CD4-positive, alpha-beta T cell treated with Interleukin-17A for 1 hour (primary cell): Measurements from ENCODE around the gene SPTLC3.
"Not testable (repeated sequence)": the region's sequence is repeated elsewhere in the genome, so short reads cannot be mapped to it uniquely, and the experiment has no call there.

Experiments
- DNase-seq: peaks from one replicate; pipeline ENCODE4 v3.0.0-alpha.2; 2020

SPTLC3 gene

DNA sequence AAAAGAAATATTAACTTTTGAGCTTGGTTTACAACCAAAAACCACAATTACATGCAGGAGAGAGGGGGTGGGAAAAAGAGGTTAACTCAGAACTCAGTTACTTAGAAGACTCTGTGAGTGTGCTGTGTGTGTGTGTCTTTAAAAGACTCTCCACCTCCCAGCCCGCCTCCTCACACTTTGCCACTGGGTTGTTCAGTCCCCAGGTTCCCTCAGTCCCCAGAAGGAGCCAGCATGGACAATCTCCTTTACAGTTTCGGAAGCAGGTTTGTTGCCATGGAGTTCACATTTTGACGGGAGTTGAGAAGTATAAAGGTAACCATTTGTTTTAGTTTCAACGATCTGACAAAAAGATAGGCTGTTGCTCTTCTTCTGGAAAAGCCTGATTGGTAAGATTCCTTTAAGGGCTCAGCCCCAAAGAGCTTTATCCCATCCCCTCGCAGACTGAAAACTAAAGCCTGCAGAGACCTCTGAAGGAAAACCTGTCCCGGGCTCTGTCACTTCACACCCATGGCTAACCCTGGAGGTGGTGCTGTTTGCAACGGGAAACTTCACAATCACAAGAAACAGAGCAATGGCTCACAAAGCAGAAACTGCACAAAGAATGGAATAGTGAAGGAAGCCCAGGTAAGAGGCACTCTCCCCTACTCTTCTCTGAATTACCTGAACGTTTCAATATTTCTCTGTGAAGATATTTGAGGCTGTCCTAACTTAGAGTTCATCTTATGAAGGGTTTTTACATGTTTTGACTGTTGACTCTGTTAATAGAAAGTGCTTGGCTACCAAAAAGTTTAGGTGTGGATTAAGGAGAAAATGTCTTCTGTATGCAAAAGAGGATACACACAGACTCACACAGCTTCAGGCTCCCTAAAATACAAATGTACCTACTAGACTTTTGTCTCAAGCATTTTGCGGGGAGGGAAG, at the start of gene SPTLC3:
Gene SPTLC3 (plus strand): TSS at position 212 of the 921 bp plus-strand sequence. CDS start 296 bp downstream, at position 508.
- DNase-seq: no peak

- DNase-seq: no peak
Observed at GRCh38 chr20:12961725-12962124, 47.0 kb upstream of the SPTLC3 start.

GRCh38 chr20:12962895-12963294, 45.9 kb upstream of the SPTLC3 start:
- DNase-seq: no peak

GRCh38 chr20:12963416-12963815, 45.4 kb upstream of the SPTLC3 start:
- DNase-seq: no peak

- DNase-seq: no peak
Observed at GRCh38 chr20:12965212-12965869, 43.4 kb upstream of the SPTLC3 start.

- no peak for DNase-seq
Observed at GRCh38 chr20:12965870-12966251, 42.9 kb upstream of the SPTLC3 start.

DNA sequence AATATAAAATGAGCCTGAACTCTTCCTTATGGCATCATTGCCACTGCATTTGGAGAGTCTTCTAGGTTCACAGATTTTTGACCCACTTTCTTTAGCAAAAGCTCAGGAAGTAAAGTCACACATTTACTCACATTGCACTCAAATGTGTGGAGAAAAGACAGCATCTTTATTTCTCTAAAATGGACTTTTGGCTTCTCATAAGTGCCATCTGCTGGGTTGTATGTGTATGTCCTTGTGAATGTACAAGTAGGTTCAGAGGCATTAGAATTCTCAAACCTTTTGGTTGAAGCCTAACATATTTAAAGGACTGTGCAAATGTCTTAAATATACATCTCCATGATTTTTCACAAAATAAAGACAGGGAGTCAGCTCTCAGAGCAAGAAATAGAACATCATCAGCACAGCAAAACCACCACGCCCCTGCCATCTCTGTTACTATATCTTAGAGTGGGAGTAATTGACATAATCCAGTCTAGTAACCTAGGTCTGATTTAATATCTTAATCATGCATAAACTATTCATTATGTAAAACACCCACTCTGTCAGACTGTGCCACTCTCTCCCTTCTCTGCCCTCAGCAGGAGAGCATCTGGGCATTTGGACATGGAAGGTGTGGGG, 42.2 kb upstream of the SPTLC3 start:
- DNase-seq: no peak

- no peak for DNase-seq
Observed at GRCh38 chr20:12967932-12968331, 40.8 kb upstream of the SPTLC3 start.

- DNase-seq: no peak
Observed at GRCh38 chr20:12968472-12968871, 40.3 kb upstream of the SPTLC3 start.

- no peak for DNase-seq
Observed at GRCh38 chr20:12969071-12969669, 39.6 kb upstream of the SPTLC3 start.

GRCh38 chr20:12970372-12970821, 38.4 kb upstream of the SPTLC3 start:
- peak; percentile 28 for DNase-seq

DNA sequence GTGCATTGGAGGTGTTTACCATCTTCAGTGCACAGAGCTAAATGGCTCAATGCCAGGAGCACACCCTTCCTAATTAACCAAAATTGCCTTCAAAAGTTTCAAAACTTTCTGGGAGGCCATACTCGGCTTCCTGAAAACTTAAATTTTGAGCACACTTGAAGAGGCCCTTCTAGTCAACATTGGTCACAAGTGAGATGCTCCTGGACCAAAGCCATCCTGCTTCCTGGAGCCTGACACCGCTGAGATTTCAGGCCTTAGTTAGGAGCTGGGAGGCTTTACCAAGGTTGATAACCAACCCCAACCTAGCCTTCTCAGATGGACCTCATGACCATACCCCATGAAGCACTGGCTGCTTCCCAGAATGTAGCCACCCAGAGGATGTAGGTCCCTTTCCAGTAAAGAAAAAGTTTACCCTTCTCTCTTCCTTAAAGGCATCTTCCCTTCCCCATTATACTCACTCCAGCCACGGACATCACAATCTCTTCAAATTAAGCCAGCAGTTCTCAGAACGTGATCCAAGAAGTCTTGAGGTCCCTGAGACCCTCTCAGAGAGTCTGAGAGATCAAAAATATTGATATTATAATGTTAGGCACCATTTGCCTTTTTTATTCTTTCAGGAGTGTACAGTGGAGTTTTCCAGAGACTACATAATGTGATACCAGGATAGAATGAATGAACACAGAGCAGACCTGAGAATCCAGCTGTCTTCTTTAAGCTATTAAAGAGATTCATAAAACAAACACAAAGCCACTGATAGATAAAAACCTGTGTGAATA, 32.8 kb upstream of the SPTLC3 start:
- DNase-seq: no peak

DNA sequence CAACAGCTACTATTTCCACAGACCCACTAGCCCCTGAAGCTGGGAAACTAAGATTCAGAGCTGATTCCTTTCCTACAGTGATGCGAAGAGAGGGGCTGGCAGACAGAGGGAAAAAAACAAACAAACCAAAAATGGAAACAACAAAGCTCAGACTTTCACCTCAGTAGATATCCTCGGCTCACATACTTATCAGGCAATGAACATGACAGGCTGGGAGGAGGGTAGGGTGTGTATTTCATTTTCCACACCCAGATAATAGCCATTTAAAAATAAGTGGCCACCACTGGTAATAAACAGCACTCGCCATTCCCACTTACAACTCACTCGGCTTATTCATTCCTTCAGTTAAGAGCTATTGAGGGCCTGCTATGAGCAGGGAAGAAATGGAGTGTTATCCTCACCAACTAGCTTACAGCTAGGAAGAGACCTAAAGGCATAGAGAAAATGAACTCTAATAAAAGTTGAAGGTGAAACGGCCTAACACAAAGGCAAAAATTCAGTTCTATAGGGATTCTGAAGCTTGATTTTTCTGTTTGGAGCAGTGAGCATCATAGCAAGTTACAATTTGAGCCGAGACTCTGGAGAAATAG, 32.0 kb upstream of the SPTLC3 start:
- DNase-seq: no peak

DNA sequence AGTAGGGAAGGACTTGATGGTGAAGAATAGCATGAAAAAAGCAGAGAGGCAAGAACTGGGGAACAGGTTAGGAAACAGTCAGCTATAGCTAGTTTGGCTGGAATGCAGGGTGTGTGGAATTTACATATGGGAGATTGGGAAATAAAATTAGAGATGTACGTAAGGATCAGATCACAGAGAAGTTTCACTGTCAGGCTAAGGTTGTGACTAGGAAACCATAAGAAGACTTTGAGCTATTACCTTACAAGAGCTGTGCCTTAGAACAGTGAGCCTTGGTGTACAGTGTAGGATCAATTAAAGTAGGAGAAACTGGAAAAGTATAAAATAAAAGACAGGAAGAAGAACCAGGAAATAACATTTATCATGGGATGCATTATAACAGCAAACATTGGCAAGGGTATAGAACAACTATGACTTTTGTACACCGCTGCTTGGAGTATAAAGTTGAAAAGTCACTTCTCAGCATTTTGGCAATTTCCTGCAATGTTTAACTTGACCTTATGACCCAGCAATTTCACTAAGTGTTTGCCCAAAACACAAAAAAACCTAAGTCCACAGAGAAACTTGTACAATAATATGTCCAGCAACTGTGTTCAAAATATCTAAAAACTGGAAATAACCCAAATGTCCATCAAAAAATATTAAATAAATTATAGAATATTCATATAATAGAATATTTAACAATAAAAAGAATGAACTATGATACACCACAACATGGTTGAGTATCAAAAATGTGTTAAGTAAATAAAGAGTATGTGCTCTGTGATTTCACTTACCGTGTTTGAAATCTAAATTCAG, 31.2 kb upstream of the SPTLC3 start:
- no peak for DNase-seq

DNA sequence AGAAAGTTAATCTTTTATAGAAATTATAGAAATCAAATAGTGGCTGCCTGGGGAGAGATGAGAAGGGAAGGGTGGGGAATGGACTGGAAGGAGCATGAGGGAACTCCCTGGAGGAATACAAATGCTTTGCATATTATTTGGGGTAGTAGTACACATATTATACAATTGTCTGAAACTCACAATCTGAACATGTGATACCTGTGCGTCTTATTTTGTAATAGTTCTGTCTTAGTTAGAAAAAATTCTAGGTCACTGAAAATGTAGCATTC, 30.7 kb upstream of the SPTLC3 start:
- no peak for DNase-seq

DNA sequence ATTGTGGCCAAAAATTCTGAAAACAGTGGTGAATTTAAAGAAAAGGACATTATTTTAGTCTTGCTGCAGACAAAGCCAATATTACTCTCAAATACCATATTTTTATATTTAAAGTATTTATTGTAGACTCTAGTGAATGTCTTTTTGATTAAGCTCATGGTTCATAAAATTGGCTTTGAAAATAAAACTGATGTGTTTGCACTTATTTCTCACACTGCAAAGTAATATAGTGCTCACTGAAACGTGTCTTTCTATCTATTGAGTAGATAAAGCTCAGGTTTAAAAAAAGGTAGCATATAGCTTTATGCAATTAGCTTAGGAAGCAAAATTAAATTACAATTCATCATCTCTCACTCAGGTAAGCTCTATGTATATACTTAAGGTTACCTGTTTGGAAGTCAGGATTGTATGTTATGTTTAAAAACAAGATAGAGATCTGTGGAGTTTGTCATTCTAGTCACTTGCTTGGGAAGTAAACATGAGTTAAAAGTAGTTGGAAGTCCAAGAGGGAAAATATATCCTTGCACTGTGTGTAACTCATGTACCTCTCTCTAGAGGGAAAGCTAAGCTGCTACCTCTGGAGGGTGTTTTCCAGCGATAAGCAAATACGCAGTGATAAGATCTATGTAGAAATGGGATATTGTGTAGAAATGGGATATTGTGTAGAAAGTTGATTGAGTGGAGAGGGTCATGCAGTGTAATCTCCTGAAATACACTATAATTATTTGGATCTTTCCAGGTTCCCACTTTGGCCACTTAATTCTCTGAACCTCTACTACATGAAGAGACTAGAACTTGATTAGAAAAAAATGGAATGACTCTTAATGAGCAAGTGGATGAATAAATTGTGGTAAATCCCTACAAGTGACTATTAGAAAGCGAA, 29.9 kb upstream of the SPTLC3 start:
- DNase-seq: no peak

GRCh38 chr20:12979713-12980112, 29.1 kb upstream of the SPTLC3 start:
- not testable (repeated sequence) for DNase-seq

DNA sequence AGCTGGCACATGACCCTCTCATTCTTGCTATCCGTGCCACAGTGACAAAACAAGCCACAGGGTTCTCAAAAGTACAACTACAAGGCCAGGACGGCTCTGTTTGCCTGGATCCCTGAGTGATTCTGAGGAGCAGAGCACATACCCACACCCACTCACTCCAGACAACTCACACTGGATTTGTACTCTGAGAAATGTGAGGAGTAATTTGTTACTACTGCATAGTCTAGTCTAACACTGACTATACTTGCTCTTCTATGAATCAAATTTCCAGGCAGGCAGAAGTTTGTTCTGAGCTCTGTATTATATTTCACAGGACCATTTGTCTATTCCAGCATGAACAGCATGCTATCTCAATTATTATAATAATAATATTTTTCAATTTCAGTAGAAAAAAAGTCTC, 26.7 kb upstream of the SPTLC3 start:
- no peak for DNase-seq

DNA sequence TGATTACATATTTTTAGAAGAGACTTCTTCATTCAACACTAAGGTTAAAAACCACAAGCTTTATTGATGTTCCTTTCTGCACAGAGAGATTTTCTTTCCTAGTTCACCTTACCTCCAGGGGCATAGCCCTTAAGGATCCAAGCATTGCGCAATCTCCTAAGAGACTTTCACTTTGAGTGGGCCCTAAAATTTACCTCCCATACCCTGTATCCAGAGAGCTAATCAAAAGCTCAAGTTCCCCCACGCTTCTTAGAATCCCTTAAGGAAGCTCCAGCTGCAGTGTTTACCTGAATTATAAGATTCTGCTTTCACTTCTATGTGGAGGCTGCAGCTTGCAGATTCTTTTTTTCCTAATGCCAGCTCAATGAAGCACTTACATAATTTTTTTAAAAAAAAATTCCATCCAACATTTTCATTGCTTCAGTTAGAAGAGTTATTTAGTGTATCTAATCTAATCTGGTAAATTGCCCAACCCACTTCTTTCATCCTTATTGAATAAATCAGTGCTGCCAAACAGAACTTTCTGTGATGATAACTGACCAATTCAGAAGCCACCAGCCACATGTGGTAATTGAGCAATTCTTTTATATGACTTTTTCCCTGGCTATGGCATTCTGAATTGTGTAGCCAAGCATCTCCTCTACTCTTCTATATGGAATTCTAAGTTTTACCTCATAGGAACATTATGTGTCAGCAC, 24.6 kb upstream of the SPTLC3 start:
- DNase-seq: no peak

- DNase-seq: no peak
Observed at GRCh38 chr20:12984863-12985262, 23.9 kb upstream of the SPTLC3 start.
